Osteocyte (in vitro differentiated cells): ENCODE data around the gene SMIM14. TPM values are rescaled to one million over a fixed set of nuclear protein-coding genes. Genes with fewer than 3 reads are reported as not detected.
"Not testable (repeated sequence)": the region's sequence is repeated elsewhere in the genome, so short reads cannot be mapped to it uniquely, and the experiment has no call there.

Source experiments
- DNase-seq: peaks from one replicate; pipeline ENCODE4 v3.0.0; 2021; ENCODE audit warnings: mixed read lengths; ENCODE audit not compliant: unreplicated experiment; ENCODE audit errors: extremely low spot score
- H3K27ac Mint-ChIP-seq: one replicate; pipeline ENCODE4 v1.8.0; 2021; ENCODE audit warnings: mild to moderate bottlenecking, mixed read lengths; ENCODE audit not compliant: unreplicated experiment
- H3K27me3 Mint-ChIP-seq: one replicate; pipeline ENCODE4 v1.8.0; 2021; ENCODE audit warnings: mixed read lengths; ENCODE audit not compliant: unreplicated experiment
- H3K36me3 Mint-ChIP-seq: one replicate; pipeline ENCODE4 v1.8.0; 2021; ENCODE audit warnings: mixed read lengths; ENCODE audit not compliant: unreplicated experiment
- H3K4me1 Mint-ChIP-seq: one replicate; pipeline ENCODE4 v1.8.0; 2021; ENCODE audit warnings: mixed read lengths; ENCODE audit not compliant: unreplicated experiment
- H3K4me3 Mint-ChIP-seq: one replicate; pipeline ENCODE4 v1.8.0; 2021; ENCODE audit warnings: mild to moderate bottlenecking, moderate library complexity, mixed read lengths; ENCODE audit not compliant: unreplicated experiment
- H3K9me3 Mint-ChIP-seq: one replicate; pipeline ENCODE4 v1.8.0; 2021; ENCODE audit warnings: mixed read lengths; ENCODE audit not compliant: unreplicated experiment
- total RNA-seq: library from RNA; stranded (reverse); gene quantifications from 2 replicates; pipeline ENCODE4 v1.2.1, GENCODE V29; 2021
- TF ChIP-seq, protein P1 (sequence below): fragments of 200-600 bp; sonication (generic); IDR thresholded peaks from 2 replicates; pipeline ENCODE4 v1.5.0; 2021; ENCODE audit warnings: antibody characterized with exemption, mild to moderate bottlenecking, moderate library complexity

SMIM14 gene
- total RNA-seq, 1 donor from 2014 or later = 67.1 TPM

DNA sequence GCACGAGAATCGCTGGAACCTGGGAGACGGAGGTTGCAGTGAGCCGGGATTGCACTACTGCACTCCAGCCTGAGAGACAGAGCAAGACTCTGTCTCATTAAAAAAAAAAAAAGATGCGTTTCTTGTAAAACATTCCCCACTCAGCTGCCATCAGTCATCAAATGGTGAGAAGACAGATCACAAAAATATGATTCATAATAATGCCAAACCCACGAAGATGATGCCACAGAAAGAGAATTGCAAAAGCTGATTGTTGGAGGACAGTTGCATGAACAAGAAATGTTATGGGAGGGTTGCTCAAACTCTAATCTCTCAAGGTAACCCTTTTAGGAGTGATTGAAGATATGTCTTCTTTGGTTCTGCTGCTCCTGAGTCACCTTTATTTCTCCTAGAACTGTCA is 21.4 kb upstream of the SMIM14 start:
- no peaks in the 10 kb centered on the region for H3K36me3 Mint-ChIP-seq
- peaks cover 6% of the 10 kb centered on the region for H3K4me1 Mint-ChIP-seq
- DNase-seq = no peak
- no peak overlapping the region for H3K27ac Mint-ChIP-seq
- no peaks in the 10 kb centered on the region for H3K9me3 Mint-ChIP-seq
- no peak overlapping the region for H3K4me3 Mint-ChIP-seq
- TF ChIP-seq, protein P1, sequence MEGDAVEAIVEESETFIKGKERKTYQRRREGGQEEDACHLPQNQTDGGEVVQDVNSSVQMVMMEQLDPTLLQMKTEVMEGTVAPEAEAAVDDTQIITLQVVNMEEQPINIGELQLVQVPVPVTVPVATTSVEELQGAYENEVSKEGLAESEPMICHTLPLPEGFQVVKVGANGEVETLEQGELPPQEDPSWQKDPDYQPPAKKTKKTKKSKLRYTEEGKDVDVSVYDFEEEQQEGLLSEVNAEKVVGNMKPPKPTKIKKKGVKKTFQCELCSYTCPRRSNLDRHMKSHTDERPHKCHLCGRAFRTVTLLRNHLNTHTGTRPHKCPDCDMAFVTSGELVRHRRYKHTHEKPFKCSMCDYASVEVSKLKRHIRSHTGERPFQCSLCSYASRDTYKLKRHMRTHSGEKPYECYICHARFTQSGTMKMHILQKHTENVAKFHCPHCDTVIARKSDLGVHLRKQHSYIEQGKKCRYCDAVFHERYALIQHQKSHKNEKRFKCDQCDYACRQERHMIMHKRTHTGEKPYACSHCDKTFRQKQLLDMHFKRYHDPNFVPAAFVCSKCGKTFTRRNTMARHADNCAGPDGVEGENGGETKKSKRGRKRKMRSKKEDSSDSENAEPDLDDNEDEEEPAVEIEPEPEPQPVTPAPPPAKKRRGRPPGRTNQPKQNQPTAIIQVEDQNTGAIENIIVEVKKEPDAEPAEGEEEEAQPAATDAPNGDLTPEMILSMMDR = no peak
- H3K27me3 Mint-ChIP-seq = no peaks in the 10 kb centered on the region

DNA sequence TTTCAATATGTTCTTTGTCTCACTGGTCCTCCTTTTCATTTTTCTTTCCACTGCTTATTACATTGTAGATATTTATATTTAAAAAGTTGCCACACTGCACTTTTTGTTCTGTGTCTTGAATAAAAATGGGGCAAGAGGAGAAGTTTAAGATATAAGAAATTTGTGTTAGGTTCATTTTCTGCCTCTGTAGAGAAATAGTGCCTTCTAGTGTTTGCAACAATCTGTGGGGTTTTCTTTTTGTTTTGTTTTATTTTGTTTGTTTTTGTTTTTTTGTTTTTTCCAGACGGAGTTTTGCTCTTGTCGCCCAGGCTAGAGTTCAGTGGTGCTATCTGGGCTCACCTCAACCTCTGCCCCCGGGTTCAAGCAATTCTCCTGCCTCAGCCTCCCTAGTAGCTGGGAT is 20.1 kb upstream of the SMIM14 start:
- no peak overlapping the region for H3K4me3 Mint-ChIP-seq
- DNase-seq = no peak
- no peaks in the 10 kb centered on the region for H3K36me3 Mint-ChIP-seq
- H3K27ac Mint-ChIP-seq = no peak overlapping the region
- peaks cover 3% of the 10 kb centered on the region for H3K4me1 Mint-ChIP-seq
- no peaks in the 10 kb centered on the region for H3K27me3 Mint-ChIP-seq
- TF ChIP-seq, protein P1 = peak; percentile 57
- H3K9me3 Mint-ChIP-seq = no peaks in the 10 kb centered on the region

DNA sequence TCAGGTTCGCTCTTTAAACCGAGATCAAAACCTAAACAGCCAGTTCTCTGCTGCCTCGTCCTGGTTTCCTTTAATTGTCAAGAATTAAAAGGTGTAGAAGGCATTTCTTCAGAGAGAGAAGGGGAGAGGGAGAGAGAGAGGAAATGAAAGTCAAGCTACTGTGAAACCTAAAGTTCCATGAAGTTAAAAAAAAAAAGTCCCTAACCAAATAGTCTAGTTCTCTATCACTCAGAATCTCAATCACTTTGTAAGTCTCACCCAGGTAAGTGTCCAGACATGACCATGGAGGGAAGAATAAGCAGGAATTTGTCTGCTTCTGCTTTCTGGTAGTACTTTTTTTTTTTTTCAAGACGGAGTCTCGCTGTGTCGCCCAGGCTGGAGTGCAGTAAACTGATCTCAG is 18.8 kb upstream of the SMIM14 start:
- no peak overlapping the region for H3K4me3 Mint-ChIP-seq
- TF ChIP-seq, protein P1 = no peak
- no peaks in the 10 kb centered on the region for H3K36me3 Mint-ChIP-seq
- H3K27ac Mint-ChIP-seq = no peak overlapping the region
- H3K27me3 Mint-ChIP-seq = no peaks in the 10 kb centered on the region
- no peak for DNase-seq
- no peaks in the 10 kb centered on the region for H3K9me3 Mint-ChIP-seq
- H3K4me1 Mint-ChIP-seq = peaks cover 3% of the 10 kb centered on the region

DNA sequence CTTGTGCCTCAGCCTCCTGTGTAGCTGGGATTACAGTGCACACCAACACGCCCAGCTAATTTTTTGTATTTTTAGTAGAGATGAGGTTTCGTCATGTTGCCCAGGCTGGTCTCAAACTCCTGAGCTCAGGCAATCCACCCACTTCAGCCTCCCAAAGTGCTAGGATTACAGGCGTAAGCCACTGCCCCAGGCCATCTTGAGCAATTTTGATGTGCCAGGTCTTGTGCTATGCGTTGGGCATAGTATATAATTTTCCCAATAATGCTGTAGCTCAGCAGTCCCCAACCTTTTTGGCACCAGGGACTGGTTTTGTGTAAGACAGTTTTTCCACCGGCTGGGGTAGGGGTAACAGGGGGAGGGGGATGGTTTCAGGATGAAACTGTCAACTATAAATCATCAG is 18.0 kb upstream of the SMIM14 start:
- not testable (repeated sequence) for H3K27ac Mint-ChIP-seq, DNase-seq, H3K27me3 Mint-ChIP-seq, H3K36me3 Mint-ChIP-seq, H3K4me1 Mint-ChIP-seq, H3K9me3 Mint-ChIP-seq, H3K4me3 Mint-ChIP-seq

DNA sequence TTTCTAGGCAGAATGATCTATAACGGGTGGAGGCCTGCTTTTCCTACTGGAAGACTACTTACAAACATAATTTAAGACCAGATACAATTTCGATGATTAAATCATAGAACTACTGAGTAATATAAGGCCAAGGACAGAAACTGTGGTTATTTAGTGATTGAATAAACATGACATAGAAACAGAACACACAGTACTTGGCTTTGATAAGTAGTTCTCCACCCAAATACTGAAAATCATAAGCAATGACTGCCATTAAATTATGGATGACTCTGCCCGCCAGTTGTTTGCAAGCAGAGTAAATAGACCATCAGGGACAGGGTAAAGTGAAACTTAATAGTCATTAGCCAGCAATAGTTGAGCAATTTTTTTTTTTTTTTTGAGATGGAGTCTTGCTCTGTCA is 17.2 kb upstream of the SMIM14 start:
- no peak for DNase-seq
- TF ChIP-seq, protein P1 = no peak
- Mint-ChIP-seq H3K36me3 (peaks cover 2% of the 10 kb centered on the region), H3K9me3 (no peaks in the 10 kb centered on the region), H3K27me3 (no peaks in the 10 kb centered on the region), H3K4me1 (peaks cover 6% of the 10 kb centered on the region), H3K27ac (no peak overlapping the region), H3K4me3 (no peak overlapping the region)

DNA sequence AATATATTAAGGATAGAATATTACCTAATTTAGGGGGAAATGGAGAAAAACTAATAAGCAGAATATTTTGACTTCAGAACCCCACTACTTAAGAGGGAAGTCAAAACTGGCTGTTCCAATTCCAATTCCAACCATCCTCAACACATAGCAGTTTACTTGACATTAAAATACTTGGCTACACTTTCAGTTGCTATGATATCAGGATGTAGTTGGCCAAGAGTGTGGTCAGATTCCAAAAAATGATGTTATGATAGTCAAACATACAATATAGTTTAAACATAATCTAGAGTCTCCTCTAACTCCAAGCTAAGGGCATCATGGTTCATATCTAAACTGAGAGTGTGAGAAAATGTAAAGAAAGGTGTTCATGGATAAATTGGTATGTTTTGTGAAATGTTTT is 16.5 kb upstream of the SMIM14 start:
- H3K9me3 Mint-ChIP-seq = no peaks in the 10 kb centered on the region
- H3K27me3 Mint-ChIP-seq = no peaks in the 10 kb centered on the region
- TF ChIP-seq, protein P1 = no peak
- H3K27ac Mint-ChIP-seq = no peak overlapping the region
- H3K4me1 Mint-ChIP-seq = peaks cover 6% of the 10 kb centered on the region
- no peak overlapping the region for H3K4me3 Mint-ChIP-seq
- peaks cover 4% of the 10 kb centered on the region for H3K36me3 Mint-ChIP-seq
- DNase-seq = no peak

DNA sequence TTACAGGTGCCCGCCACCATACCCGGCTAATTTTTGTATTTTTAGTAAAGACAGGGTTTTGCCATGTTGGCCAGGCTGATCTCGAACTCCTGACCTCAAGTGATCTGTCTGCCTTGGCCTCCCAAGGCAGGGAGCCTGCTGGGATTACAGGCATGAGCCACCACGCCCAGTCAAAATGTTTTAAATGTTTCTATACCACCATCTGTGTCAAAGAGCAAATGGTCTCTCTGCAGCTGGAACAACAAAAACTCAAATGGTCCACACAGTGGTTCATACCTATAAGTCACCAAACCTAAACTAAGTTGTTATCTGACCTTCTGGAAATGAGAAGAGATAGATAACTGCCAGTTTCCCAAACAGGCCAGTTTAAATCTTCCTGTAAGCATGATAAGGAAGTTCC is 12.9 kb upstream of the SMIM14 start:
- H3K36me3 Mint-ChIP-seq, H3K27ac Mint-ChIP-seq, DNase-seq, H3K4me3 Mint-ChIP-seq, H3K4me1 Mint-ChIP-seq, H3K9me3 Mint-ChIP-seq, H3K27me3 Mint-ChIP-seq: not testable (repeated sequence)
